BJ (cell line): ENCODE results near the gene BRD7. TPM values are rescaled to one million over a fixed set of nuclear protein-coding genes. Genes with fewer than 3 reads are reported as not detected.
A peak's percentile ranks its signal among the peaks of the same experiment; 100 is the strongest.

Experiments used
- CTCF ChIA-PET: fragments of 350-600 bp; formaldehyde crosslinking; extraction: SDS; loops from one replicate; lab custom pipeline; 2021; ENCODE audit warnings: antibody characterized with exemption, inconsistent platforms; lab: Yijun Ruan, JAX
- POLR2A ChIA-PET: fragments of 300-600 bp; sonication (Branson Sonifier 250); formaldehyde crosslinking; extraction: SDS; loops from one replicate; lab custom pipeline; 2021; ENCODE audit warnings: antibody characterized with exemption; lab: Charles Lee
- DNase-seq: peaks from one replicate; pipeline ENCODE4 v3.0.0-alpha.2; 2011; ENCODE audit warnings: low read depth
- H3K27me3 ChIP-seq: 2 replicates; pipeline ENCODE4 v1.6.0; 2011; ENCODE audit warnings: low read length; ENCODE audit not compliant: control insufficient read depth, insufficient read depth
- H3K36me3 ChIP-seq: 2 replicates; pipeline ENCODE4 v1.5.1; 2011; ENCODE audit warnings: low read length; ENCODE audit not compliant: control insufficient read depth, insufficient read depth
- H3K4me3 ChIP-seq: 2 replicates; pipeline ENCODE4 v1.5.1; 2011; ENCODE audit warnings: low read depth, mild to moderate bottlenecking, control low read depth, low read length
- CTCF ChIP-seq: IDR thresholded peaks from 2 replicates; pipeline ENCODE4 v1.5.1; 2011; ENCODE audit warnings: low read depth, mild to moderate bottlenecking, control low read depth, inconsistent platforms, low read length, moderate library complexity; ENCODE audit not compliant: insufficient read depth
- polyA plus RNA-seq: library from polyadenylated mRNA; depleted of rRNA; stranded (reverse); fragments of >200 nt; gene quantifications from 2 replicates; pipeline ENCODE4 v1.2.3, GENCODE V29; 2011

The BRD7 gene
- polyA plus RNA-seq, 1 experiment = 30.3 TPM

DNA sequence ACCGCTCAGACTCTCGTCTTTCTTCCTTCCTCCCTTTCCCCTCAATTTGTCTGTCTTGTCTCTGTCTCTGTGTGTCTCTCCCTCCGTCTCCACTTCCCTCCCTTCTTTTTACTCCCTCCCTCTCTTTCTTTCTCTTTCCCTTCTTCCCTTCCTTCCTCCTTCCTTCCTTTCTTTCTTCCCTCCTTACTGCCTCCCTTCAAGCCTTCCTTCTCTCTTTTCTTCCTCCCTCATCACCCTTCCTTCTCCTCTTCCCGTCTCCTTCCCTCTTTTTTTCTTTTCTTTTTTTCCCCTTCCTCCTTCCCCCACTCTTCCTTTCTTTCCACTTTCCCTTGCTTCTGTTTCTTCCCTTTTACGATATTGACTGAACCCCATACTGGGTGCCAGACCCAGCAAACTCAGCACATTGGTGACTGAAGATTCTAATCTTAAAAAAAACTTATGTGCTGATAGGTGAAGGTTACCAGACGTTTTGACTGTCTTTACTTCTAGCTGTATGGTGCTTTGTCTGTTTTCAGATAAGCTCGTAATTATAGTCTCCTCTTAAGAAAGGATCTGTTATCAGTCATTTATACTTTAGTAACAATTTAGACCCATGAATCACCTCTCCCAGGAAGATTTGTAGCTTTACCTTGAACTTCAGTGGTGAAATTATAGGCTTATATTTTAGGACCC is 481 bp upstream of the BRD7 start:
- Histone ChIP-seq H3K27me3 (peaks cover 3% of the 10 kb centered on the region), H3K4me3 (peak overlapping the region; percentile 34), H3K36me3 (peaks cover under 1% of the 10 kb centered on the region; the same call in 1 of the 2 replicates)
- CTCF ChIA-PET = interaction anchor here (0.6 to 6.6 kb wide), 12 partner anchors 8 to 437 kb away, joined by 3 to 76 read pairs (median 4); partner anchors contain the start of gene CNEP1R1
- DNase-seq = no peak
- TF ChIP-seq CTCF = no peak
- POLR2A ChIA-PET = interaction anchor here (0.6 to 0.7 kb wide), 4 partner anchors 248 to 1171 kb away, joined by 6 to 17 read pairs (median 9); no protein-coding TSS in a partner anchor

DNA sequence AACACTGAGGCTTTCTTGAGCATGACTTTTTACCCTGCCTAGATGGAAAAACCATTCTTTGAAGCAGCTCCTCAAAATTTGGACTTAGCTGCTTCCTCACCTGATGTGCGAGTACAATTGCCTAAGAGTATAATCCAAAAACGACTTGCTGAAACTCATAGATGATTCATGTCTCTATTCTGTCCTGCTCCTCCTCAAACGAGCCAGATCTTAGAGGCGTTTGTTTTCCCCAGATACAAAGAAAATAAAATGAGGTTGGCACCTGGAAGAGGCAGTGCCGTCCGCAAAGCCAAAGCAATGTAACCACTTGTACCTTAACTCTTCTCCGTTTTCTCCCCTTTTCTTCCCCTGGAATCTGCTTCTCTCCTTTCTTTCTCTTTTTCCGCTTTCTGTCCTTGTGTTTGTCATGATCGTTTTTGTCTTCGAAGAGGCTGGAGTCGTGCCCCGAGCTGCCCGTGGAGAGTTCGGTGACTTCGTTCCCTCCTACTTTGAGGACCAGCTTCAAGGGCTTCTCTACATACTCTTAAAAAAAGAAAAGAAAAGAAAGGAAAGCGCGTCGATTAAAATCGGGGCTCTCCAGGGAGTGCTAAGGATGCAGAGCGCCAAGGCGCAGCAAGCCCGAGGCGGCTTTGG is 895 bp downstream of the BRD7 start:
- ChIA-PET CTCF (interaction anchor here (0.7 to 1.7 kb wide), 5 partner anchors 12 to 439 kb away, joined by 3 to 7 read pairs (median 3); partner anchors contain the start of gene HEATR3), POLR2A (no interaction called here)
- no peak for DNase-seq

GRCh38 chr16:50365791-50366575 is 2.8 kb downstream of the BRD7 start:
- ChIA-PET POLR2A (no interaction called here), CTCF (interaction anchor here (0.6 to 1.4 kb wide), 2 partner anchors 176 to 299 kb away, joined by 3 read pairs; no protein-coding TSS in a partner anchor)
- Histone ChIP-seq H3K36me3 (peaks cover 5% of the 10 kb centered on the region), H3K27me3 (peaks cover 3% of the 10 kb centered on the region; the same call in 1 of the 2 replicates), H3K4me3 (no peak overlapping the region)
- DNase-seq = no peak
- no peak for TF ChIP-seq CTCF

More for the DNA sequence above, 895 bp downstream of the BRD7 start:
- Histone ChIP-seq H3K27me3 (peaks cover 3% of the 10 kb centered on the region; the same call in 1 of the 2 replicates), H3K36me3 (peaks cover 5% of the 10 kb centered on the region), H3K4me3 (peak overlapping the region; percentile 77)
- TF ChIP-seq CTCF = no peak

GRCh38 chr16:50363656-50364055 is 5.1 kb downstream of the BRD7 start:
- peaks cover 5% of the 10 kb centered on the region for H3K36me3 ChIP-seq
- no peak overlapping the region for H3K4me3 ChIP-seq
- ChIA-PET CTCF (interaction anchor here (0.7 to 1.9 kb wide), 3 partner anchors 9 to 281 kb away, joined by 3 to 6 read pairs (median 3); no protein-coding TSS in a partner anchor), POLR2A (no interaction called here)
- H3K27me3 ChIP-seq = no peaks in the 10 kb centered on the region
- TF ChIP-seq CTCF = no peak
- no peak for DNase-seq

- DNase-seq = no peak
- CTCF ChIA-PET = interaction anchor here (1.0 to 3.7 kb wide), 5 partner anchors 9 to 293 kb away, joined by 3 to 24 read pairs (median 5); no protein-coding TSS in a partner anchor
- POLR2A ChIA-PET = no interaction called here
- H3K4me3 ChIP-seq = no peak overlapping the region
- H3K36me3 ChIP-seq = peaks cover 8% of the 10 kb centered on the region
- H3K27me3 ChIP-seq = no peaks in the 10 kb centered on the region
- TF ChIP-seq CTCF = no peak
Measured at GRCh38 chr16:50360779-50361178, 8.0 kb downstream of the BRD7 start.
